B cell (primary cell): ENCODE measurements around the gene TPSG1. TPM values are rescaled to one million over a fixed set of nuclear protein-coding genes. Genes with fewer than 3 reads are reported as not detected.
A peak's percentile ranks its signal among the peaks of the same experiment; 100 is the strongest.

Source experiments
- ATAC-seq: fragments of 200-7000 bp; cut with Tn5 transposase; one replicate; pipeline ENCODE4 v1.10.0; 2021; ENCODE audit warnings: low read depth, mild to moderate bottlenecking, moderate number of reproducible peaks, moderate library complexity
- CTCF ChIA-PET: fragments of 350-600 bp; sonication (Branson Sonifier 250); formaldehyde crosslinking; loops from one replicate; lab custom pipeline; 2021; ENCODE audit warnings: antibody characterized with exemption, inconsistent platforms; lab: Charles Lee
- POLR2A ChIA-PET: fragments of 350-600 bp; sonication (Branson Sonifier 250); formaldehyde crosslinking; loops from one replicate; lab custom pipeline; 2021; ENCODE audit warnings: antibody characterized with exemption; lab: Charles Lee
- DNase-seq: peaks from one replicate; pipeline ENCODE4 v3.0.0; 2013
- H2AFZ ChIP-seq: 2 replicates; pipeline ENCODE4 v1.6.1; 2012; ENCODE audit warnings: mild to moderate bottlenecking, low read depth, low read length; ENCODE audit not compliant: insufficient read depth, poor library complexity, severe bottlenecking
- H3K27ac ChIP-seq, 2 donors: 1 replicate in 1 of 2; 2 replicates in 1 of 2; pipeline ENCODE4 v1.5.1; 2012 to 2013; ENCODE audit warnings: low read length in 2 of 2, mild to moderate bottlenecking in 2 of 2, moderate library complexity in 1 of 2
- H3K27me3 ChIP-seq, 4 experiments: fragments of 200-600 bp in 1 of 4; sonication (generic) in 1 of 4; replicated peaks in 1 of 4; 1 replicate in 2 of 4; 2 replicates in 2 of 4; pipeline versions ENCODE4 v1.6.1 to v1.7.0; 2013 to 2016; ENCODE audit warnings: low read length in 3 of 4, mild to moderate bottlenecking in 2 of 4, mixed read lengths in 1 of 4, moderate library complexity in 1 of 4; ENCODE audit not compliant: insufficient read depth in 4 of 4, control insufficient read depth in 3 of 4; ENCODE audit errors: control extremely low read depth in 1 of 4
- H3K36me3 ChIP-seq, 2 experiments: replicated peaks in 1 of 2; 1 replicate in 1 of 2; 2 replicates in 1 of 2; pipeline versions ENCODE4 v1.6.1 to v1.7.1; 2013; ENCODE audit warnings: low read length in 1 of 2; ENCODE audit not compliant: insufficient read depth in 2 of 2, control insufficient read depth in 1 of 2; ENCODE audit errors: control extremely low read depth in 1 of 2, extremely low read depth in 1 of 2
- H3K4me1 ChIP-seq, 2 donors: fragments of 200-600 bp in 1 of 2; sonication (generic) in 1 of 2; 1 replicate in 1 of 2; 2 replicates in 1 of 2; pipeline versions ENCODE4 v1.5.1 to v1.6.1; 2013 to 2017; ENCODE audit warnings: low read length in 2 of 2; ENCODE audit not compliant: control insufficient read depth in 2 of 2, insufficient read depth in 2 of 2
- H3K4me2 ChIP-seq: replicated peaks from 2 replicates; pipeline ENCODE3; 2012; ENCODE audit warnings: mild to moderate bottlenecking, low read depth, low read length; ENCODE audit not compliant: poor library complexity, severe bottlenecking
- H3K4me3 ChIP-seq, 5 experiments: fragments of 200-600 bp in 1 of 5; sonication (generic) in 1 of 5; 1 replicate in 3 of 5; 2 replicates in 2 of 5; pipeline versions ENCODE4 v1.5.1 to v1.7.0; 2011 to 2016; ENCODE audit warnings: low read length in 4 of 5, mild to moderate bottlenecking in 4 of 5, low read depth in 2 of 5, control low read depth in 1 of 5, moderate library complexity in 1 of 5; ENCODE audit not compliant: insufficient read depth in 1 of 5; ENCODE audit errors: control extremely low read depth in 1 of 5, extremely low read depth in 1 of 5
- H3K79me2 ChIP-seq: fragments of 200-600 bp; sonication (generic); one replicate; pipeline ENCODE4 v1.6.0; 2016; ENCODE audit warnings: low read length; ENCODE audit not compliant: control insufficient read depth, insufficient read depth
- H3K9ac ChIP-seq: fragments of 200-600 bp; sonication (generic); 2 replicates; pipeline ENCODE4 v1.6.1; 2017; ENCODE audit warnings: mild to moderate bottlenecking, low read length, moderate library complexity
- H3K9me3 ChIP-seq, 3 donors: one replicate each; pipeline versions ENCODE4 v1.6.1 to v1.7.1; 2013; ENCODE audit warnings: low read length in 2 of 3; ENCODE audit not compliant: control insufficient read depth in 2 of 3, insufficient read depth in 1 of 3; ENCODE audit errors: control extremely low read depth in 1 of 3
- H4K20me1 ChIP-seq: 2 replicates; pipeline ENCODE4 v1.6.0; 2012; ENCODE audit warnings: mild to moderate bottlenecking, low read length; ENCODE audit not compliant: insufficient read depth, control insufficient read depth, poor library complexity, severe bottlenecking
- H3K27ac Mint-ChIP-seq: one replicate; pipeline ENCODE4 v1.8.0; 2021; ENCODE audit warnings: mixed read lengths
- H3K27me3 Mint-ChIP-seq: one replicate; pipeline ENCODE4 v1.8.0; 2021; ENCODE audit warnings: mixed read lengths
- H3K4me1 Mint-ChIP-seq: one replicate; pipeline ENCODE4 v1.8.0; 2021; ENCODE audit warnings: mixed read lengths
- H3K4me3 Mint-ChIP-seq: one replicate; pipeline ENCODE4 v1.8.0; 2021; ENCODE audit warnings: mixed read lengths
- H3K9me3 Mint-ChIP-seq: one replicate; pipeline ENCODE4 v1.8.0; 2022; ENCODE audit warnings: mixed read lengths; ENCODE audit not compliant: insufficient read depth
- EZH2 ChIP-seq: IDR thresholded peaks from 2 replicates; pipeline ENCODE4 v1.6.1; 2012; ENCODE audit warnings: borderline replicate concordance, low read depth, mild to moderate bottlenecking, moderate library complexity, low read length; ENCODE audit not compliant: insufficient read depth, poor library complexity, severe bottlenecking
- WGBS: methylation state at CpG from one replicate; pipeline ENCODE4 v1.1.5; 2013; ENCODE audit warnings: missing lambda C conversion rate; ENCODE audit not compliant: insufficient coverage; 5-methylcytosine and 5-hydroxymethylcytosine counted together
- intact Hi-C: fragments of 100-400 bp; cut with micrococcal nuclease; formaldehyde crosslinking; loops from one replicate; pipeline ENCODE4 v1.10.0; 2022
- polyA plus RNA-seq: library from polyadenylated mRNA; depleted of rRNA; stranded (reverse); fragments of >200 nt; gene quantifications from 2 replicates; pipeline ENCODE4 v1.2.3, GENCODE V29; 2012
- total RNA-seq, 2 donors: library from RNA; stranded (reverse); fragments of 120-200 nt in 1 of 2; gene quantifications; 1 replicate in 1 of 2; 2 replicates in 1 of 2; pipeline versions ENCODE4 v1.2.3 to v1.2.4, GENCODE V29; 2013 to 2022
- TF ChIP-seq, protein P1 (sequence below): fragments of 200-600 bp; IDR thresholded peaks from one replicate; pipeline ENCODE4 v1.8.0; 2022; ENCODE audit warnings: antibody characterized with exemption, mild to moderate bottlenecking

Gene TPSG1
- total and polyA plus RNA-seq, 2 donors (not counting 1 experiment from before 2014, with no cell fraction given), result not detected

DNA sequence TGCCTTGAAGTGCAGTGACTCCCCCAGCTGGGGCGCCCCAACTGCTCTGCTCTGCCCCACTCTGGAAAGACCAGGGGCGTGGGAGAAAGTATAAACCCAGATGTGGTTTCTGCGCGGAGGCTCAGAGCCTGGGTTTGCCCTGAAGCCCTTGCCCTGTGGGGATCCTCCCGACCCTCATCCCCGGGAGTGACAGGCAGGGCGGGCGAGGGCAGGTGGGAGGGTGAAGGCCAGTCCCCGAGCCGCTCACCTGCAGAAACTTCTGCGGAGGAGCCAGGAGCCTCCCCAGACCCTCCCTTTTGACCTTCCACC lies 34.6 kb upstream of the TPSG1 start:
- 48% methylated on average over 7 of the region's 11 CpGs for WGBS
- DNase-seq, result no peak
- H3K9me3 Mint-ChIP-seq, result peaks cover 5% of the 10 kb centered on the region
- Histone ChIP-seq H3K4me1 (peaks cover 6 to 8% of the 10 kb centered on the region in 2 donors), H3K9me3 (peaks cover 0 to 7% (median 0%) of the 10 kb centered on the region in 3 donors), H4K20me1 (no peaks in the 10 kb centered on the region), H3K4me3 (no peak overlapping the region), H3K36me3 (no peaks in the 10 kb centered on the region), H2AFZ (no peak overlapping the region), H3K27me3 (peaks cover 0 to 62% (median 12%) of the 10 kb centered on the region in 4 experiments), H3K9ac (no peak overlapping the region), H3K79me2 (no peaks in the 10 kb centered on the region), H3K27ac (no peak overlapping the region), H3K4me2 (no peak overlapping the region)
- H3K4me3 Mint-ChIP-seq, result no peak overlapping the region
- H3K27me3 Mint-ChIP-seq, result peaks cover 21% of the 10 kb centered on the region
- no peak for TF ChIP-seq EZH2
- TF ChIP-seq, protein P1, sequence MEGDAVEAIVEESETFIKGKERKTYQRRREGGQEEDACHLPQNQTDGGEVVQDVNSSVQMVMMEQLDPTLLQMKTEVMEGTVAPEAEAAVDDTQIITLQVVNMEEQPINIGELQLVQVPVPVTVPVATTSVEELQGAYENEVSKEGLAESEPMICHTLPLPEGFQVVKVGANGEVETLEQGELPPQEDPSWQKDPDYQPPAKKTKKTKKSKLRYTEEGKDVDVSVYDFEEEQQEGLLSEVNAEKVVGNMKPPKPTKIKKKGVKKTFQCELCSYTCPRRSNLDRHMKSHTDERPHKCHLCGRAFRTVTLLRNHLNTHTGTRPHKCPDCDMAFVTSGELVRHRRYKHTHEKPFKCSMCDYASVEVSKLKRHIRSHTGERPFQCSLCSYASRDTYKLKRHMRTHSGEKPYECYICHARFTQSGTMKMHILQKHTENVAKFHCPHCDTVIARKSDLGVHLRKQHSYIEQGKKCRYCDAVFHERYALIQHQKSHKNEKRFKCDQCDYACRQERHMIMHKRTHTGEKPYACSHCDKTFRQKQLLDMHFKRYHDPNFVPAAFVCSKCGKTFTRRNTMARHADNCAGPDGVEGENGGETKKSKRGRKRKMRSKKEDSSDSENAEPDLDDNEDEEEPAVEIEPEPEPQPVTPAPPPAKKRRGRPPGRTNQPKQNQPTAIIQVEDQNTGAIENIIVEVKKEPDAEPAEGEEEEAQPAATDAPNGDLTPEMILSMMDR, result no peak
- ATAC-seq, result no peak
- POLR2A ChIA-PET, result no interaction called here
- CTCF ChIA-PET, result no interaction called here
- intact Hi-C loops, result no loop called here
- no peak overlapping the region for H3K27ac Mint-ChIP-seq
- peaks cover 4% of the 10 kb centered on the region for H3K4me1 Mint-ChIP-seq

DNA sequence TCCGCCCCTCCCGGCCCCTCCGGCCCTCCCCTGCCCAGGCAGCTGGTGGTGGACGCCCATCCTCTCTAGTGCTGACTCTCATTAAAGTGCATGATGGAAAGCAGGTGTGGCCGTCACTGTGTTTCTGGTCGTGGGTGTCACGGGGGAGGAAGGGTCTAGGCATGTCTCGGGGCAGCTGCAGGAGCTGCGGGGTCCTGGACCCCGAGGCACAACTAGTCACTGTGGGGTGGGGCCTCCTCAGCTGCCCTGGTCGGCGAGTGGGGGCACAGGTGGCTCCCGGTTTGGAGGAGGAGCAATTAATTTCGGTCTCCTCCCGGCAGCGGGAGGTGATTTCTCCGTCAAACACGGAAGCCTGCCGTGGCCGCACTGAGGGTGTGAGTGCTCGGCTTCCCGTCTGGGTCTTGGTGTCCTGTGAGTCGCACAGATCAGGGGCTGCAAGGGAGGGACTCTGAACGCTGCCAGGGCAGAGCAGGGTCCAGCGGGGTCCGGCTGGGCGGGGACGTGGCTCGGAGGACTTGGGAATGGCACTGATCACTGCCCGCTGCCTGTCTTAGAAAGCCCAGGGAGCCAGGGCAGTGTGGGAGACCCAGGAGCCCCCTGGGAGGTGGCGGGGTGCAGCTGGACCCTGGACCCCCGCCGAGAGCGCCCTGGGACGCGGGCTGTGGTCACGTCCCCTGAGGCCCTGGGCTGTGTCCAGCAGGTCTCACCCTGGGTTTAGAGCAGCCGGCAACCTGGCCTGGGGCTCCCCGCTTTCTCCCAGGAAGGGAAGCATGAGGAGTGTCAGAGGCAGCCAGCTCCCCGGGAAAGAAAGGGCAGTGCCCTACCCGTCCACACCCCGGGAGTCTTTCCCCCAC lies 34.1 kb upstream of the TPSG1 start:
- Histone ChIP-seq H3K9ac (no peak overlapping the region), H2AFZ (peak overlapping the region; percentile 33), H3K79me2 (no peaks in the 10 kb centered on the region), H3K4me1 (peaks cover 6 to 8% of the 10 kb centered on the region in 2 donors), H4K20me1 (no peaks in the 10 kb centered on the region), H3K9me3 (peaks cover 0 to 7% (median 0%) of the 10 kb centered on the region in 3 donors), H3K27me3 (peaks cover 0 to 62% (median 12%) of the 10 kb centered on the region in 4 experiments), H3K27ac (no peak overlapping the region), H3K36me3 (no peaks in the 10 kb centered on the region), H3K4me2 (peak overlapping the region; percentile 51), H3K4me3 (no peak overlapping the region)
- no peak for TF ChIP-seq EZH2
- TF ChIP-seq, protein P1, result no peak
- intact Hi-C loops, result no loop called here
- H3K4me1 Mint-ChIP-seq, result peaks cover 4% of the 10 kb centered on the region
- H3K9me3 Mint-ChIP-seq, result no peaks in the 10 kb centered on the region
- ChIA-PET CTCF (no interaction called here), POLR2A (no interaction called here)
- H3K27ac Mint-ChIP-seq, result no peak overlapping the region
- peak overlapping the region; percentile 49 for H3K4me3 Mint-ChIP-seq
- DNase-seq, result no peak
- peaks cover 21% of the 10 kb centered on the region for H3K27me3 Mint-ChIP-seq
- peak; percentile 10 for ATAC-seq
- 26% methylated on average over 39 of the region's 42 CpGs for WGBS
